Lung (tissue), 12 donors: ENCODE measurements around the gene ELF5. TPM values are rescaled to one million over a fixed set of nuclear protein-coding genes. Genes with fewer than 3 reads are reported as not detected.
A peak's percentile ranks its signal among the peaks of the same experiment; 100 is the strongest.

Source experiments
- ATAC-seq: fragments of 200-7000 bp; cut with Tn5 transposase; one replicate; pipeline ENCODE4 v1.9.1; 2020; ENCODE audit warnings: moderate number of reproducible peaks; ENCODE audit not compliant: insufficient read depth, low FRiP score
- DNase-seq, 3 donors: peaks; one replicate each; pipeline ENCODE4 v3.0.0-alpha.2; 2013 to 2017
- H3K27ac ChIP-seq, 2 donors: one replicate each; pipeline ENCODE4 v1.5.1; 2013; ENCODE audit warnings: mild to moderate bottlenecking in 2 of 2, moderate library complexity in 2 of 2, control low read depth in 1 of 2, inconsistent platforms in 1 of 2, low read depth in 1 of 2, low read length in 1 of 2
- H3K27me3 ChIP-seq, 3 donors: one replicate each; pipeline ENCODE4 v1.5.1; 2013; ENCODE audit warnings: low read length in 2 of 3; ENCODE audit not compliant: control insufficient read depth in 3 of 3, insufficient read depth in 3 of 3
- H3K36me3 ChIP-seq, 4 donors: one replicate each; pipeline ENCODE4 v1.5.1; 2013; ENCODE audit warnings: low read length in 4 of 4, mild to moderate bottlenecking in 1 of 4, moderate library complexity in 1 of 4; ENCODE audit not compliant: control insufficient read depth in 4 of 4, insufficient read depth in 4 of 4
- H3K4me1 ChIP-seq, 5 donors: one replicate each; pipeline ENCODE4 v1.5.1; 2013; ENCODE audit warnings: low read length in 5 of 5, mild to moderate bottlenecking in 2 of 5, moderate library complexity in 1 of 5; ENCODE audit not compliant: control insufficient read depth in 5 of 5, insufficient read depth in 5 of 5
- H3K4me3 ChIP-seq: one replicate; pipeline ENCODE4 v1.5.1; 2013; ENCODE audit warnings: mild to moderate bottlenecking, control low read depth, moderate library complexity
- H3K9ac ChIP-seq, 2 donors: one replicate each; pipeline ENCODE4 v1.5.1; 2013; ENCODE audit warnings: low read length in 2 of 2, control low read depth in 1 of 2; ENCODE audit not compliant: insufficient read depth in 1 of 2
- H3K9me3 ChIP-seq, 4 donors: one replicate each; pipeline ENCODE4 v1.5.1; 2013; ENCODE audit warnings: low read length in 3 of 4, mild to moderate bottlenecking in 1 of 4, moderate library complexity in 1 of 4; ENCODE audit not compliant: control insufficient read depth in 4 of 4, insufficient read depth in 3 of 4
- CTCF ChIP-seq: IDR thresholded peaks from 2 replicates; pipeline ENCODE4 v1.5.1; 2012; ENCODE audit warnings: mild to moderate bottlenecking; ENCODE audit errors: control extremely low read depth, extremely low read depth
- WGBS, 2 donors: extraction: QIAGEN DNeasy Blood & Tissue Kit; methylation state at CpG; one replicate each; pipeline ENCODE4 v1.1.7; 2013; 5-methylcytosine and 5-hydroxymethylcytosine counted together
- polyA plus RNA-seq, 2 donors: library from polyadenylated mRNA; stranded (reverse); fragments of 200-250 nt; gene quantifications; one replicate each; pipeline ENCODE4 v1.2.1, GENCODE V29; 2013
- total RNA-seq, 2 donors: library from RNA; depleted of rRNA in 1 of 2; stranded (reverse); fragments of >200 nt in 1 of 2; gene quantifications; one replicate each; pipeline ENCODE4 v1.2.1, GENCODE V29; 2014 to 2021
- donor health status: control.
- donor health status: control.
- donor health status: Bipolar disorder and iron deficiency.
- donor health status: healthy.
- donor health status: DM: yes; HTN: yes; CAD: no.

ELF5 gene
- total and polyA plus RNA-seq, 4 donors, result 1.4 to 24.6 (median 7.2) TPM

- no peak overlapping the region for H3K4me3 ChIP-seq
- 66 to 84% methylated on average over 8 of the region's 8 CpGs for WGBS, 2 donors
- no peaks in the 10 kb centered on the region for H3K9me3 ChIP-seq
- H3K9ac ChIP-seq, result peak overlapping the region in 1 of 2 donors; percentile 47
- H3K27ac ChIP-seq, result no peak overlapping the region
- ATAC-seq, result no peak
- no peaks in the 10 kb centered on the region for H3K36me3 ChIP-seq
- DNase-seq, result no peak
- TF ChIP-seq CTCF, result no peak
- no peaks in the 10 kb centered on the region for H3K27me3 ChIP-seq
- peaks cover 0 to 3% (median 0%) of the 10 kb centered on the region in 5 donors for H3K4me1 ChIP-seq
Observed at GRCh38 chr11:34478845-34479663, 34.5 kb downstream of the ELF5 start.

- no peak overlapping the region for H3K4me3 ChIP-seq
- H3K9me3 ChIP-seq, result no peaks in the 10 kb centered on the region
- TF ChIP-seq CTCF, result no peak
- H3K9ac ChIP-seq, result no peak overlapping the region
- peaks cover 0 to 14% (median 10%) of the 10 kb centered on the region in 4 donors for H3K36me3 ChIP-seq
- DNase-seq (no peak), ATAC-seq (no peak)
- WGBS, 2 donors, result 67 to 74% methylated on average over 4 of the region's 4 CpGs
- no peaks in the 10 kb centered on the region for H3K27me3 ChIP-seq
- H3K27ac ChIP-seq, result no peak overlapping the region
- peaks cover 0 to 3% (median 0%) of the 10 kb centered on the region in 5 donors for H3K4me1 ChIP-seq
Observed at GRCh38 chr11:34476849-34477248, 36.7 kb downstream of the ELF5 start.

DNA sequence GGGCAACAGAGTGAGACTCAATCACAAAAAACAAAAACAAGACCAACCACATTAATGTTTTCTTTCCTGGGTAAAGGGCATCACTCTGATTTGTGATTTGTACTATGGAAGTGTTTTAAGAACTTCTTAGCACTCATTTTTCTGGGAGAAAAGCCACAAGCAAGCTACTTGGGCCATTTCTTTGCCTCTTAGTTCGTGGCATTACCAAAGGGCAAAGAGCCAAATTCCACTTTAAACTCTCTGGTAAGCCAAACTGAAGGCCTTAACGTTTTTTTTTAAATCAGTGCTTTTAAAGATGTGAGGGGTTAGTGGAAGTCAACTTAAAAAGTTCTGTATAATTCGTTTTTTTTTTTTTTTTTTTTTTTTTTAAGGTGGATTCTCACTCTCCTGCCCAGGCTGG lies 37.9 kb downstream of the ELF5 start:
- Histone ChIP-seq H3K9ac (no peak overlapping the region), H3K4me1 (peaks cover 0 to 3% (median 0%) of the 10 kb centered on the region in 5 donors), H3K27me3 (no peaks in the 10 kb centered on the region), H3K27ac (no peak overlapping the region), H3K36me3 (peaks cover 7 to 24% (median 18%) of the 10 kb centered on the region in 4 donors), H3K9me3 (no peaks in the 10 kb centered on the region), H3K4me3 (no peak overlapping the region)
- no peak for DNase-seq
- TF ChIP-seq CTCF, result no peak
- WGBS, 2 donors, result 27 to 64% methylated on average over 3 of the region's 3 CpGs
- ATAC-seq, result no peak
